GM23248 (cell line): ENCODE results near the gene DNAAF5.

Source experiments
- EZH2 ChIP-seq: fragments of 200-600 bp; sonication (generic); IDR thresholded peaks from 2 replicates; pipeline ENCODE4 v1.6.1; 2018; ENCODE audit warnings: antibody characterized with exemption, mild to moderate bottlenecking; ENCODE audit not compliant: insufficient read depth, poor library complexity, severe bottlenecking
- EZH2phosphoT487 ChIP-seq: fragments of 200-600 bp; sonication (generic); IDR thresholded peaks from 2 replicates; pipeline ENCODE4 v1.6.1; 2018; ENCODE audit warnings: antibody characterized with exemption, moderate library complexity, mild to moderate bottlenecking, low read depth; ENCODE audit not compliant: insufficient read depth

GRCh38 chr7:786472-787255, 60.2 kb downstream of the DNAAF5 start:
- TF ChIP-seq EZH2: no peak
- no peak for TF ChIP-seq EZH2phosphoT487
